ENCODE measurements around the gene NPHP4.

The NPHP4 gene

DNA sequence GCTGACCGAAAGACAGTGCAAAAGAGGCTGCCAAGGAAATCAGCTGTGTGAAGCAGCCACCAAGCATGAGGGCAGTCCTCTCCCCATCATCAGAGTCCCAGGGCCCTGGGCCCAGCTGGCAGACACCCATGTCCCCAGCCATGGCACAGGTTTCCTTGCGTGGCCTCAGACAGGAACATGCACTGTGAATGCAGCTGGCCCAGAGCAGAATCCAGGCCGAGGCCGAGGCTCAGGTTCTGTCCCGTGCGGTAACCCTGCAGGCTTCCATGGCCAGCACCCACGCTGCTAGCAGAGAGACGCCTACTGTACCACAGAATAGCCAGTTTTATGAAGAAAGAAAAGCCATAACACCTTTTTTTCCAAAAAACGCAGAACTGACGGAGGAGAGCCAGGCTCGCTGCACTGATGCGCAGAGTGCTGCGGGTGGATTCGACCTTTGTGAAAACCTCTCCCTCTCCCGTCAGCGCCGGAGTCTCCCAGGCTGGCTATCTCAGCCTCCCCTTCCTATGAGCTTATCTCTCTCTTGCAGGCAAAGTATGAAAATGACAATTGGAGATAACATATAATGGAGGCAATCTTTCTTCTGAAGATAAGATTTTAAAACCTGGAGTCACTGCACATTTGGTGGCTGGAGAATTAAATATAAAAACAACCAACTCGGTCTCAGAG is 106.6 kb downstream of the NPHP4 start:
- no peaks in the 10 kb centered on the region for H3K27me3 Mint-ChIP-seq
- no peak overlapping the region for H3K4me3 Mint-ChIP-seq
- H3K9me3 Mint-ChIP-seq, result no peaks in the 10 kb centered on the region
- H3K36me3 Mint-ChIP-seq (ENCODE audit: insufficient read depth), result peaks cover 1% of the 10 kb centered on the region
- ATAC-seq (replicated peaks; ENCODE audit: extremely low read depth, poor library complexity, severe bottlenecking), result no peak
- peak overlapping the region; percentile 14 for H3K27ac Mint-ChIP-seq (ENCODE audit: low read depth)
- DNase-seq (ENCODE audit: low spot score in 2 of 2), result no peak
- H3K4me1 Mint-ChIP-seq, result peaks cover 4% of the 10 kb centered on the region

- DNase-seq (ENCODE audit: low spot score in 2 of 2), result no peak
- H3K27ac Mint-ChIP-seq (ENCODE audit: low read depth), result no peak overlapping the region
- H3K27me3 Mint-ChIP-seq, result no peaks in the 10 kb centered on the region
- peaks cover 4% of the 10 kb centered on the region for H3K4me1 Mint-ChIP-seq
- H3K4me3 Mint-ChIP-seq, result no peak overlapping the region
- no peaks in the 10 kb centered on the region for H3K9me3 Mint-ChIP-seq
- H3K36me3 Mint-ChIP-seq (ENCODE audit: insufficient read depth), result peaks cover 1% of the 10 kb centered on the region
- no peak for ATAC-seq (replicated peaks; ENCODE audit: extremely low read depth, poor library complexity, severe bottlenecking)
These were observed 108.1 kb downstream of the NPHP4 start for GRCh38 chr1:5884110-5884509.

- Mint-ChIP-seq H3K36me3 (ENCODE audit: insufficient read depth) (peaks cover 1% of the 10 kb centered on the region), H3K4me3 (no peak overlapping the region), H3K4me1 (peaks cover 4% of the 10 kb centered on the region), H3K27me3 (no peaks in the 10 kb centered on the region), H3K27ac (ENCODE audit: low read depth) (no peak overlapping the region), H3K9me3 (no peaks in the 10 kb centered on the region)
- DNase-seq (ENCODE audit: low spot score in 2 of 2), result no peak
- ATAC-seq (replicated peaks; ENCODE audit: extremely low read depth, poor library complexity, severe bottlenecking), result no peak
These were observed 108.8 kb downstream of the NPHP4 start for GRCh38 chr1:5883129-5884048.

DNA sequence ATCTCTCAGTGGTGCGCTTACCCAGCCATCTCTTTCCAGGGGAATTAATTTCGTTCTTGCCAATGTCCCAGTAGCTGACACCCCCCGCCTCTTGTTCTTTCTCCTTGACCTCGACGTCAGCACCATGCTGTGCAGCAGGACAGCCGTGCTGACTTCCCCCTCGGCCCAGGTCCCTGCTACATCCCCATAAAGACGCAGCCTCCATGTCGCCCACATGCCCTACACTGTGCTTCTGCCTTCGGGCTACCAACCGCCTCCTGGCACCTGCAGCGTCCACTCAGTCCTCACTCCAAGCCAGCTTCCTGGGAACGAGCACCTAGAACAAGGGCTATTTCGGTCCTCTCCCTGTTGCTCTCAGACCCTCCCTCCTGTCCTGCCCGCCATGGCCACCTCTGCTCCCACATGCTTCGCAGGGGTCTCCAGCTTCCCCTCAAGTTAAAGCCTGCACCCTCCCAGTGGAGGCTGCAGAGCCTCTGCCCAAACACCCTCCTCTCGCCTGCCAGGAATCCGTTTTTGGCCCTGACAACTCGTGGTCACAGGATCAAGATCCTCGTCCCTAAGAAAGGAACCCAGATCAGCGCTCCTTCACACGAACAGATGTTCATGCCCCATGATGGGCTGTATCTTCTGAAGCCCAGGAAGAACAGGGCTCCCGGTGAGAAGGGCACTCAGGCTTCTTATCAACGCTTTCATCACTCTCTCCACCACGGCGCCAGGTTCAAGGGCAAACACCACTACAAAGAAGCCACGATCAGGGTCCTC is 109.7 kb downstream of the NPHP4 start:
- ATAC-seq (replicated peaks; ENCODE audit: extremely low read depth, poor library complexity, severe bottlenecking), result no peak
- DNase-seq (ENCODE audit: low spot score in 2 of 2), result no peak
- Mint-ChIP-seq H3K27me3 (no peaks in the 10 kb centered on the region), H3K4me3 (no peak overlapping the region), H3K27ac (ENCODE audit: low read depth) (no peak overlapping the region), H3K36me3 (ENCODE audit: insufficient read depth) (peaks cover 1% of the 10 kb centered on the region), H3K9me3 (no peaks in the 10 kb centered on the region), H3K4me1 (peaks cover 4% of the 10 kb centered on the region)

DNA sequence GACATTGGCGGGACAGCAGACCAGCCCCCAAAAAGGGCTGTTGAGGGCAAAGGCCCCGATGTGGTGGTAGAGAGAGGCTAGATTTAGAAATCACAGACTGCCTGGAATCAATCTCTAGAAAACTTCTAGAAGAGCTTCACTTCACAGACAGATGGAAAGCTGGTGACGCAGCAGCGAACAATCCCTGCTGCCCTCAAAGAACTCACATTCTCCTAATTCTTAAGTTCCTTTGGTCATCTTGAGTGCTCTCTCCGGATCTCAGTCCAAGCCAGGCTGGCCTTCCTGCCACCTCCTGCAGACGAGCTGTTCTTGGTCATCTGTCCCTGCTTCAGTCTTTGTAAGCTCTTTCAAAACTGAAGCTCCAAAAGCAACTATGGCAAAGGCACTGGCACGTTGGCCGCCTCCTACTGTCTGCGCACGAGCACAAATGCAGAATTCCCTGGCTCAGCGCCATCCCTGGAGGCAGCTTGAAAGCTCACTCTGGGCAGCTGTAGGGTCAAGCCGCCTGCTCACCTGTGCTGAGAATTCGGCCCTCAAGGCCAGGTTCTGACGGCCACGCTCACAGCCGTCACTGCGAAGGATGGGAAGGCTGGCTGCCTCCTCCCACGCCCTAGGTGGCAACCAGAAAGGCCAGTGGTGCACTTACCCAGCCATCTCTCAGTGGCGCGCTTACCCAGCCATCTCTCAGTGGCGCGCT is 110.6 kb downstream of the NPHP4 start:
- Mint-ChIP-seq H3K36me3 (ENCODE audit: insufficient read depth) (peaks cover 1% of the 10 kb centered on the region), H3K27me3 (no peaks in the 10 kb centered on the region), H3K27ac (ENCODE audit: low read depth) (no peak overlapping the region), H3K4me3 (no peak overlapping the region), H3K9me3 (no peaks in the 10 kb centered on the region), H3K4me1 (peaks cover 4% of the 10 kb centered on the region)
- DNase-seq (ENCODE audit: low spot score in 2 of 2), result no peak
- ATAC-seq (replicated peaks; ENCODE audit: extremely low read depth, poor library complexity, severe bottlenecking), result no peak

DNA sequence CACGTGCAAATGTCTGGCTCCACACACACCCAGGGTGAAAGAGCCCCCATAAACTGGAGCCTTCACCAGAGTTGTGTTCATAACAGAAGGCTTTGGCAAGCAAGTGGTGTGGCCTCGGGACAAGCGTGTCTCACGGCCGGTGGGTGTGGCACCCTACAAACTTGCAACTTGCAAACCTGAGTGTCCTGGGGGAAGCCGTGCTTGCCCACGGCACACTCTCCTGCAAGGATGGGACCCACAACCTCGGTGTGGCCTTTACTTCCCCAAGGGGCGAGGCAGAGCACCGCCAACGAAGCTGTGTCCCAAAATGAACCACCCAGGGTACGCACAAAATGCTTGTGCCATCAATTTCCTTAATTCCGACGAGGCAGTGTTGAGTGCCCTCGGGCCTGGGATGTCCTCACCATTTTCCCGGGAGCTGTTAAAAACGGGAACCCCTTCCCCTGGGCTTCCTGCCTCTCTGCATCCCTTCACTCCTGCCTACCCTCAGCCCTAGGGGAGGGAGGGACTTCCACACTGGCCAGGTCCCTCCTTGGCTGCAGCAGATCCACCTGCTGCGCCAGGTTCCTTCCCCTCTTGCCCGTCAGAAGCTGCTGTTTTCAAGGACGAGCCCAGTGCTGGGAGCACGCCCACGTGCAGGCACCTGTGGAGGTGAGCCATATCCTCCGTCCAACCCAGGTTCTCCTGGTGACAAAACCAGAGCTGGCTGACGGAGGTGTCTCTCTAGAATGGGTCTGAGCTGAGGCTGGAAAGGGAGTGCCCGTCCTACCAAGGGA is 111.4 kb downstream of the NPHP4 start:
- Mint-ChIP-seq H3K27me3 (no peaks in the 10 kb centered on the region), H3K36me3 (ENCODE audit: insufficient read depth) (no peaks in the 10 kb centered on the region)

DNA sequence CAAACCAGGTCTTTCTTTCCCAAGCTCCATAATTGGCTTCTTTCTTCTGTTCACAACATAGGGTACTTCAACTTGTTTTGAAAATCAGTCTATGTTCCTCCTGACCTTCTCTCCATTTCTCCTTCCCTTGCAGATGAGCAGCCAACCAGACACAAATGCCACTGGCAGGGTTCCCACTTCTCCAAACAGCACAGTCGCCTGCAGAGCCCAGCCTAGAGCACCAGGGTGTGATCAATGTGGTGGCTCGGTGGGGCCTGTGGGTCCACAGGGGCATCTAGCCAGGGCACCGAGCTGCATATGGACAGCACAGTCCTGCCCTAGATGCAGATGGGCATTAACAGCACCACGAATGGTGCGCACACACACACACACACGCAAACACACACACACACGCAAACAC is 112.8 kb downstream of the NPHP4 start:
- no peak for DNase-seq (ENCODE audit: low spot score in 2 of 2)
- no peak overlapping the region for H3K27ac Mint-ChIP-seq (ENCODE audit: low read depth)
- no peaks in the 10 kb centered on the region for H3K36me3 Mint-ChIP-seq (ENCODE audit: insufficient read depth)
- H3K27me3 Mint-ChIP-seq, result no peaks in the 10 kb centered on the region
- H3K4me1 Mint-ChIP-seq, result peaks cover 4% of the 10 kb centered on the region
- H3K4me3 Mint-ChIP-seq, result no peak overlapping the region
- H3K9me3 Mint-ChIP-seq, result no peaks in the 10 kb centered on the region
- no peak for ATAC-seq (replicated peaks; ENCODE audit: extremely low read depth, poor library complexity, severe bottlenecking)

More for the DNA sequence above, 111.4 kb downstream of the NPHP4 start:
- H3K4me3 Mint-ChIP-seq, result no peak overlapping the region
- H3K9me3 Mint-ChIP-seq, result no peaks in the 10 kb centered on the region
- H3K4me1 Mint-ChIP-seq, result peaks cover 4% of the 10 kb centered on the region
- H3K27ac Mint-ChIP-seq (ENCODE audit: low read depth), result no peak overlapping the region
- ATAC-seq (replicated peaks; ENCODE audit: extremely low read depth, poor library complexity, severe bottlenecking) (no peak), DNase-seq (ENCODE audit: low spot score in 2 of 2) (no peak)

GRCh38 chr1:5878971-5879370 is 113.3 kb downstream of the NPHP4 start:
- no peak for ATAC-seq (replicated peaks; ENCODE audit: extremely low read depth, poor library complexity, severe bottlenecking)
- Mint-ChIP-seq H3K9me3 (no peaks in the 10 kb centered on the region), H3K36me3 (ENCODE audit: insufficient read depth) (no peaks in the 10 kb centered on the region), H3K27ac (ENCODE audit: low read depth) (no peak overlapping the region), H3K4me1 (peaks cover 4% of the 10 kb centered on the region), H3K27me3 (no peaks in the 10 kb centered on the region), H3K4me3 (no peak overlapping the region)
- no peak for DNase-seq (ENCODE audit: low spot score in 2 of 2)

DNA sequence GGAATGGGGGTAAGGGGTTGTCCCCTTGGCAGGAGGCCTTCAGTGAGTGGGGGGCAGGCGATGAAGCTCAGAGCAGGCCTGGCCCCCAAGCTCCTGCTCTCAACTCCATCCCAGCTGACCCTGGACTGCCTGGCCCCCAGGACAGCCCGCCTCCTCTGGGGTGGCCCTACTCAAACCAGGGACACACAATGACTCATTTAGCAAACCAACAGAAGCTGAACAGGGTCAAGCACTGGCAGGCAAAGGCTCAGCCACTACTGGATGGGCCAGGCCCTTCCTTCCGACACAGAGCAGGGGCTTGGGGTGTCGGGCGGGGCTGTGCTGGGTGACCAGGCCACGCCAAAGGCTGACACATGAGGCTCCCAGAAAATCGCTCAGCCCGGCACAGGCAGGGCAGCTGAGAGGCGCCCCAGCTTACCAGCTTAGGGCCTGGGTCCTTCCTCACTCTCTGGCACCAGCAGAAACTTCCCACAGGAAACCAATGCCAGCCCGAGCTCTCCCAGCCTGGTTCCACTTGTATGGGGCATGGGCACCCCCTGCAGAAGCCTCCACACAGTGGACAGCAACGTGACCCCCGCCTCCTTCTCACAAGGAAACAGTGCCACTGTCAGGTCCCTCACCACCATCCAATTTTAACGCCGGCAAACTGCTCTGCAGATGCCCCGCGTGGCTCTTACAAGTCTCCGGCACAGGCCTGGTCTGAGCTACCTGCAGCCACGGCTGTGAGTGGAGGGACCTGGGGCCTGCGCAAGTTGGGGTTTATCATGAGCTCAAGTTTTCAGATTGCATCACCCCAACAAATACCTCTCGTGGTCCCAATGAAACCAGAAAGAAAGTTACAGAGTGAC is 114.3 kb downstream of the NPHP4 start:
- H3K9me3 Mint-ChIP-seq, result no peaks in the 10 kb centered on the region
- ATAC-seq (replicated peaks; ENCODE audit: extremely low read depth, poor library complexity, severe bottlenecking) (no peak), DNase-seq (ENCODE audit: low spot score in 2 of 2) (no peak)
- no peak overlapping the region for H3K27ac Mint-ChIP-seq (ENCODE audit: low read depth)
- no peaks in the 10 kb centered on the region for H3K36me3 Mint-ChIP-seq (ENCODE audit: insufficient read depth)
- peaks cover 4% of the 10 kb centered on the region for H3K4me1 Mint-ChIP-seq
- no peaks in the 10 kb centered on the region for H3K27me3 Mint-ChIP-seq
- H3K4me3 Mint-ChIP-seq, result no peak overlapping the region

DNA sequence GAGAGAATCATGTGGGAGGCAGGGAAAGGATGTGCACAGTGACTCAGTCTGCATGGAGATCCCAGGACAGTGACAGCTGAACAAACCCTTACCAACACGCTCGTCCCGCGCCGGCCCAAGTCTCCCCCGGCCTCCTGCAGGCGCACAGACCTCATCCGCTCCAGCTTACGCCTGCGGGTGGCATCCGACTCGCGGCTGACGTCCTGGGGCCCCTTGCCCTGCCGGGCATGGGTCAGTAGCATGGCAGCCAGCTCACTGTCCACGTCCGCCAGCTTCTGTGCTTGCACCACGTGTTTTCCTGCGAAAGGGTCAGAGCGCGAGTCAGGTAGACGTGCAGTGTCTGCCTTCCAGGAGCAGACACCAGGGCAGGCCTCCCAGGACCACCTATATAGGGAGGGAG is 115.2 kb downstream of the NPHP4 start:
- Mint-ChIP-seq H3K4me3 (no peak overlapping the region), H3K4me1 (no peaks in the 10 kb centered on the region), H3K36me3 (ENCODE audit: insufficient read depth) (no peaks in the 10 kb centered on the region), H3K27ac (ENCODE audit: low read depth) (no peak overlapping the region), H3K9me3 (no peaks in the 10 kb centered on the region), H3K27me3 (no peaks in the 10 kb centered on the region)
- ATAC-seq (replicated peaks; ENCODE audit: extremely low read depth, poor library complexity, severe bottlenecking) (no peak), DNase-seq (ENCODE audit: low spot score in 2 of 2) (no peak)

DNA sequence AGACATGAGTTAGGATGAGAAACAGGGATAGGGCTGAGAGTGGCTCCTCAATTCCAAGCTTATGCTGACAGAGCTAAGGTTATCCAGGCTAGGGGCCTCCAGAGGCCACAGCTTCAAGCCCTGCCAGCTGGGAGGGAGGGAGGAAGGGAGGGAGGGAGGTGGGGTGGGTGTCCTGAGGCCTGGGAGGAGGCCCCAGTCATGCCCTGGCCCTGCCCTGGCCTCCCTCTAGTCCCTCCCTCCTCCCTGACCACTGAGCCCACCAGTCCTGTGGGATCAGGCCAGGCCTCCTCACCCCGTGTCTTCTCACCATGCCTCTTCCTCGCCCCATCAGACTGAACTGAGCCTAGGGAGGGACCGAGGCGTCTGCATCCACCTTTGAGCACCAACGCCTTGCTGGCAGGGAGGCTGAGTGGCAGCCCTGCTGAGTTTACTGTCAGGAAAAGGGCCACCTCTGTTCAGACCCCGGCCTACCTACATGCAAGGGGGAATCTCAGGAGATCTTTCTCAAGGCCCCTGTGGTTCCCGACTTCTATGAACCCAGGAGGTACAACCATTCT is 116.1 kb downstream of the NPHP4 start:
- H3K9me3 Mint-ChIP-seq, result no peaks in the 10 kb centered on the region
- H3K27me3 Mint-ChIP-seq, result no peaks in the 10 kb centered on the region
- no peaks in the 10 kb centered on the region for H3K4me1 Mint-ChIP-seq
- H3K4me3 Mint-ChIP-seq, result no peak overlapping the region
- no peak for DNase-seq (ENCODE audit: low spot score in 2 of 2)
- no peak overlapping the region for H3K27ac Mint-ChIP-seq (ENCODE audit: low read depth)
- no peaks in the 10 kb centered on the region for H3K36me3 Mint-ChIP-seq (ENCODE audit: insufficient read depth)
- ATAC-seq (replicated peaks; ENCODE audit: extremely low read depth, poor library complexity, severe bottlenecking), result no peak

Data from central memory CD8-positive, alpha-beta T cell (primary cell).